K562 (cell line): Measurements from ENCODE around the gene CCDC181. TPM values are rescaled to one million over a fixed set of nuclear protein-coding genes. Genes with fewer than 3 reads are reported as not detected.

Experiments
- CC2D1A ChIP-seq: fragments of 450-650 bp; IDR thresholded peaks from 2 replicates; pipeline ENCODE4 v1.6.1; 2017; ENCODE audit warnings: mild to moderate bottlenecking
- ETV1 ChIP-seq: fragments of 450-650 bp; conservative IDR thresholded peaks from 2 replicates; pipeline ENCODE4 v1.6.1; 2016; ENCODE audit warnings: missing genetic modification characterization, control low read depth, low read depth, missing compliant biosample characterization
- FOXP1 ChIP-seq: sonication (generic); formaldehyde crosslinking; IDR thresholded peaks from 2 replicates; pipeline ENCODE4 v1.8.0; 2022; ENCODE audit warnings: mild to moderate bottlenecking, missing genetic modification reagents
- MTA3 ChIP-seq: fragments of 450-650 bp; formaldehyde crosslinking; IDR thresholded peaks from 2 replicates; pipeline ENCODE4 v1.6.1; 2017; ENCODE audit warnings: mild to moderate bottlenecking, borderline replicate concordance
- RAD21 ChIP-seq, 2 experiments: fragments of 250-450 bp in 1 of 2; fragments of 450-650 bp in 1 of 2; sonication (Bioruptor Pico) in 1 of 2; formaldehyde crosslinking in 1 of 2; IDR thresholded peaks in 1 of 2; conservative IDR thresholded peaks in 1 of 2; 2 replicates each; pipeline versions ENCODE4 v1.4.0 to v1.8.0; 2020 to 2022; ENCODE audit warnings: mild to moderate bottlenecking in 2 of 2, moderate library complexity in 1 of 2
- SMARCA5 ChIP-seq: fragments of 450-650 bp; IDR thresholded peaks from 2 replicates; pipeline ENCODE4 v1.6.1; 2016
- SP1 ChIP-seq: sonication (generic); formaldehyde crosslinking; IDR thresholded peaks from 2 replicates; pipeline ENCODE4 v1.8.1; 2022; ENCODE audit warnings: mild to moderate bottlenecking, missing genetic modification reagents
- U2AF1 ChIP-seq: fragments of 200-400 bp; formaldehyde crosslinking; optimal IDR thresholded peaks from 2 replicates; pipeline ENCODE3; 2017; ENCODE audit warnings: mild to moderate bottlenecking, low read depth, low read length, moderate library complexity
- ZFPM2 ChIP-seq: fragments of 250-450 bp; sonication (Bioruptor Pico); IDR thresholded peaks from 2 replicates; pipeline ENCODE4 v1.5.1; 2022; ENCODE audit warnings: mild to moderate bottlenecking
- ZNF263 ChIP-seq: sonication (generic); formaldehyde crosslinking; IDR thresholded peaks from 2 replicates; pipeline ENCODE4 v1.8.0; 2022; ENCODE audit warnings: mild to moderate bottlenecking, missing genetic modification reagents, borderline replicate concordance
- ZNF408 ChIP-seq: fragments of 250-450 bp; sonication (Bioruptor Pico); IDR thresholded peaks from 2 replicates; pipeline ENCODE4 v1.4.0; 2020; ENCODE audit warnings: low read depth, mild to moderate bottlenecking, moderate library complexity
- ZNF561 ChIP-seq: fragments of 450-650 bp; formaldehyde crosslinking; conservative IDR thresholded peaks from 2 replicates; pipeline ENCODE4 v1.4.0; 2020; ENCODE audit warnings: mild to moderate bottlenecking, moderate library complexity
- polyA plus RNA-seq, 8 experiments: library from polyadenylated mRNA; depleted of rRNA in 4 of 8; stranded (reverse) in 5 of 8; unstranded in 3 of 8; fragments of >200 nt; fragmentation: Nextera tagmentation in 2 of 8; fragmentation: Illumina TruSeq in 1 of 8; extraction: Ambion mirVana in 2 of 8; extraction: Trizol in 1 of 8; gene quantifications; 2 replicates each; pipeline versions ENCODE4 v1.2.1 to v1.2.3, GENCODE V29; 2011 to 2014; ENCODE audit warnings: inconsistent platforms in 1 of 8, missing spikeins in 1 of 8
- total RNA-seq, 7 experiments: library from RNA; depleted of rRNA in 6 of 7; stranded (reverse); fragments of >200 nt in 6 of 7; fragmentation: Illumina TruSeq in 2 of 7; extraction: Trizol in 2 of 7; gene quantifications; 2 replicates each; pipeline versions ENCODE4 v1.2.1 to v1.2.3, GENCODE V29; 2011 to 2021; ENCODE audit warnings: low replicate concordance in 1 of 7
- TF ChIP-seq, protein P1 (sequence below): fragments of 250-450 bp; sonication (Bioruptor Pico); IDR thresholded peaks from 2 replicates; pipeline ENCODE4 v1.8.0; 2022; ENCODE audit warnings: moderate library complexity, mild to moderate bottlenecking, inconsistent platforms
- TF ChIP-seq, protein P2 (sequence below): IDR thresholded peaks from 3 replicates; pipeline ENCODE4 v1.6.1; 2011; ENCODE audit warnings: borderline replicate concordance, mild to moderate bottlenecking, moderate library complexity; ENCODE audit not compliant: insufficient read length; ENCODE audit errors: extremely low read depth
- TF ChIP-seq, protein P3 (sequence below): sonication (generic); formaldehyde crosslinking; IDR thresholded peaks from 2 replicates; pipeline ENCODE4 v1.9.0; 2022; ENCODE audit warnings: mild to moderate bottlenecking, missing genetic modification reagents
- TF ChIP-seq, protein P4 (sequence below): fragments of 450-650 bp; formaldehyde crosslinking; IDR thresholded peaks from 2 replicates; pipeline ENCODE4 v1.4.0; 2020; ENCODE audit warnings: mild to moderate bottlenecking, moderate library complexity
- TF ChIP-seq, protein P5 (sequence below): fragments of 450-650 bp; conservative IDR thresholded peaks from 2 replicates; pipeline ENCODE4 v1.6.1; 2016; ENCODE audit warnings: missing genetic modification characterization, low read depth, mild to moderate bottlenecking, missing compliant biosample characterization, moderate library complexity
- TF ChIP-seq, protein P6 (sequence below): fragments of 200-800 bp; sonication (Bioruptor generic); IDR thresholded peaks from 2 replicates; pipeline ENCODE4 v1.6.1; 2017; ENCODE audit warnings: missing genetic modification characterization, missing compliant biosample characterization

The CCDC181 gene
- total and polyA plus RNA-seq, 9 of the 15 experiments (the other 6 are each of a cell fraction or from before 2014, with no cell fraction given), result 0.04 to 0.14 TPM; not detected in 7

DNA sequence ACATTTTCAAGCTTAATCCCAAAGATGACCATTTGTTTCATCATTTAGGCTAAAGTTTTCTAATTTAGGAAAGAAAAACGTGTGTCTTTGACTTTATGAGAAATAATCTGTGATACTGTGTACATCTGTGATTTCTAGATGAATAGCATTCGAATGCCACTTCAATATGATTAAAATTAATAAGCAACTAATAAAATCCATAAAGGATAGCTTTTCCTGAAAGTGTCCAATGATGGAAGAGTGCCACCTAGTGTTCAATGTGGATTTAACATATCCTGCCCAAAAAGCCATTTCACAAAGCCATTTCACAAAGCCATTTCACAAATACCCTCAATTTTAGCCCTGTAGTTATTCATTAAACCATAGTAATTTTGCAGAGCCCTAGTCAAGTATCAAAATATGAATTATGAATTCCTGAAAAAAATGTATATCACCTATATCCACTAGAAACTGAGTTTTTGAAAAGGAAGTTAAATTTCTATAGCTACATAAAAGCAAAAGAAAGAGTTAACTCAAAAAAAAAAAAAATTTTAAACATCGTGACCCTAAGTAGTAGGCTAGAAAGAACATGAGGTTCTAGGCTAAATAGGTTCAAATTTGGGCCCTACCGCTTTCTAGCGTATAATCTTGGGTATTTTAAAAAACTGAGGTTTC lies 78.8 kb downstream of the CCDC181 start (continued):
- TF ChIP-seq, protein P1, sequence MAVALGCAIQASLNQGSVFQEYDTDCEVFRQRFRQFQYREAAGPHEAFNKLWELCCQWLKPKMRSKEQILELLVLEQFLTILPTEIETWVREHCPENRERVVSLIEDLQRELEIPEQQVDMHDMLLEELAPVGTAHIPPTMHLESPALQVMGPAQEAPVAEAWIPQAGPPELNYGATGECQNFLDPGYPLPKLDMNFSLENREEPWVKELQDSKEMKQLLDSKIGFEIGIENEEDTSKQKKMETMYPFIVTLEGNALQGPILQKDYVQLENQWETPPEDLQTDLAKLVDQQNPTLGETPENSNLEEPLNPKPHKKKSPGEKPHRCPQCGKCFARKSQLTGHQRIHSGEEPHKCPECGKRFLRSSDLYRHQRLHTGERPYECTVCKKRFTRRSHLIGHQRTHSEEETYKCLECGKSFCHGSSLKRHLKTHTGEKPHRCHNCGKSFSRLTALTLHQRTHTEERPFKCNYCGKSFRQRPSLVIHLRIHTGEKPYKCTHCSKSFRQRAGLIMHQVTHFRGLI (CRISPR knock-in tag), result no peak
- TF ChIP-seq ZNF561 (no peak), CC2D1A (peak; percentile 71), SMARCA5 (no peak), ETV1 (tag) (peak; percentile 61; the same call in 1 of the 2 replicates), FOXP1 (CRISPR knock-in tag) (no peak), ZNF263 (CRISPR knock-in tag) (no peak), MTA3 (no peak), U2AF1 (no peak), RAD21 (CRISPR knock-in tag; conservative IDR thresholded peaks at IDR 0.05 in 1 of 2, IDR thresholded peaks at IDR 0.05 in 1 of 2) (peak; percentile 96 to 98), SP1 (CRISPR knock-in tag) (no peak), ZNF408 (CRISPR knock-in tag) (no peak), ZFPM2 (no peak)
- TF ChIP-seq, protein P2, sequence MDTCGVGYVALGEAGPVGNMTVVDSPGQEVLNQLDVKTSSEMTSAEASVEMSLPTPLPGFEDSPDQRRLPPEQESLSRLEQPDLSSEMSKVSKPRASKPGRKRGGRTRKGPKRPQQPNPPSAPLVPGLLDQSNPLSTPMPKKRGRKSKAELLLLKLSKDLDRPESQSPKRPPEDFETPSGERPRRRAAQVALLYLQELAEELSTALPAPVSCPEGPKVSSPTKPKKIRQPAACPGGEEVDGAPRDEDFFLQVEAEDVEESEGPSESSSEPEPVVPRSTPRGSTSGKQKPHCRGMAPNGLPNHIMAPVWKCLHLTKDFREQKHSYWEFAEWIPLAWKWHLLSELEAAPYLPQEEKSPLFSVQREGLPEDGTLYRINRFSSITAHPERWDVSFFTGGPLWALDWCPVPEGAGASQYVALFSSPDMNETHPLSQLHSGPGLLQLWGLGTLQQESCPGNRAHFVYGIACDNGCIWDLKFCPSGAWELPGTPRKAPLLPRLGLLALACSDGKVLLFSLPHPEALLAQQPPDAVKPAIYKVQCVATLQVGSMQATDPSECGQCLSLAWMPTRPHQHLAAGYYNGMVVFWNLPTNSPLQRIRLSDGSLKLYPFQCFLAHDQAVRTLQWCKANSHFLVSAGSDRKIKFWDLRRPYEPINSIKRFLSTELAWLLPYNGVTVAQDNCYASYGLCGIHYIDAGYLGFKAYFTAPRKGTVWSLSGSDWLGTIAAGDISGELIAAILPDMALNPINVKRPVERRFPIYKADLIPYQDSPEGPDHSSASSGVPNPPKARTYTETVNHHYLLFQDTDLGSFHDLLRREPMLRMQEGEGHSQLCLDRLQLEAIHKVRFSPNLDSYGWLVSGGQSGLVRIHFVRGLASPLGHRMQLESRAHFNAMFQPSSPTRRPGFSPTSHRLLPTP, result no peak
- TF ChIP-seq, protein P3, sequence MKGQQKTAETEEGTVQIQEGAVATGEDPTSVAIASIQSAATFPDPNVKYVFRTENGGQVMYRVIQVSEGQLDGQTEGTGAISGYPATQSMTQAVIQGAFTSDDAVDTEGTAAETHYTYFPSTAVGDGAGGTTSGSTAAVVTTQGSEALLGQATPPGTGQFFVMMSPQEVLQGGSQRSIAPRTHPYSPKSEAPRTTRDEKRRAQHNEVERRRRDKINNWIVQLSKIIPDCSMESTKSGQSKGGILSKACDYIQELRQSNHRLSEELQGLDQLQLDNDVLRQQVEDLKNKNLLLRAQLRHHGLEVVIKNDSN (CRISPR knock-in tag), result no peak
- TF ChIP-seq, protein P4, sequence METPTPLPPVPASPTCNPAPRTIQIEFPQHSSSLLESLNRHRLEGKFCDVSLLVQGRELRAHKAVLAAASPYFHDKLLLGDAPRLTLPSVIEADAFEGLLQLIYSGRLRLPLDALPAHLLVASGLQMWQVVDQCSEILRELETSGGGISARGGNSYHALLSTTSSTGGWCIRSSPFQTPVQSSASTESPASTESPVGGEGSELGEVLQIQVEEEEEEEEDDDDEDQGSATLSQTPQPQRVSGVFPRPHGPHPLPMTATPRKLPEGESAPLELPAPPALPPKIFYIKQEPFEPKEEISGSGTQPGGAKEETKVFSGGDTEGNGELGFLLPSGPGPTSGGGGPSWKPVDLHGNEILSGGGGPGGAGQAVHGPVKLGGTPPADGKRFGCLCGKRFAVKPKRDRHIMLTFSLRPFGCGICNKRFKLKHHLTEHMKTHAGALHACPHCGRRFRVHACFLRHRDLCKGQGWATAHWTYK (CRISPR knock-in tag), result no peak
- TF ChIP-seq, protein P5, sequence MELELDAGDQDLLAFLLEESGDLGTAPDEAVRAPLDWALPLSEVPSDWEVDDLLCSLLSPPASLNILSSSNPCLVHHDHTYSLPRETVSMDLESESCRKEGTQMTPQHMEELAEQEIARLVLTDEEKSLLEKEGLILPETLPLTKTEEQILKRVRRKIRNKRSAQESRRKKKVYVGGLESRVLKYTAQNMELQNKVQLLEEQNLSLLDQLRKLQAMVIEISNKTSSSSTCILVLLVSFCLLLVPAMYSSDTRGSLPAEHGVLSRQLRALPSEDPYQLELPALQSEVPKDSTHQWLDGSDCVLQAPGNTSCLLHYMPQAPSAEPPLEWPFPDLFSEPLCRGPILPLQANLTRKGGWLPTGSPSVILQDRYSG, result no peak
- TF ChIP-seq, protein P6, sequence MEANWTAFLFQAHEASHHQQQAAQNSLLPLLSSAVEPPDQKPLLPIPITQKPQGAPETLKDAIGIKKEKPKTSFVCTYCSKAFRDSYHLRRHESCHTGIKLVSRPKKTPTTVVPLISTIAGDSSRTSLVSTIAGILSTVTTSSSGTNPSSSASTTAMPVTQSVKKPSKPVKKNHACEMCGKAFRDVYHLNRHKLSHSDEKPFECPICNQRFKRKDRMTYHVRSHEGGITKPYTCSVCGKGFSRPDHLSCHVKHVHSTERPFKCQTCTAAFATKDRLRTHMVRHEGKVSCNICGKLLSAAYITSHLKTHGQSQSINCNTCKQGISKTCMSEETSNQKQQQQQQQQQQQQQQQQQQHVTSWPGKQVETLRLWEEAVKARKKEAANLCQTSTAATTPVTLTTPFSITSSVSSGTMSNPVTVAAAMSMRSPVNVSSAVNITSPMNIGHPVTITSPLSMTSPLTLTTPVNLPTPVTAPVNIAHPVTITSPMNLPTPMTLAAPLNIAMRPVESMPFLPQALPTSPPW (CRISPR knock-in tag), result 0 out of 2 replicates have a peak, but pooled peaks have one; percentile 16
